ENCODE data around the gene SPATA16.

SPATA16 gene

GRCh38 chr3:172987273-172987672 is 153.8 kb downstream of the SPATA16 start:
- TF ChIP-seq CTCF (IDR thresholded peaks at IDR 0.05; ENCODE audit: control insufficient read depth, insufficient read depth, low read depth, low read length, missing control alignments), result no peak
- no peak overlapping the region for H3K4me3 ChIP-seq (ENCODE audit: control insufficient read depth, low read depth, low read length)
- no peak for DNase-seq (ENCODE audit: low read depth)

GRCh38 chr3:172984914-172985313 is 156.1 kb downstream of the SPATA16 start:
- H3K4me3 ChIP-seq (ENCODE audit: control insufficient read depth, low read depth, low read length), result no peak overlapping the region
- no peak for TF ChIP-seq CTCF (IDR thresholded peaks at IDR 0.05; ENCODE audit: control insufficient read depth, insufficient read depth, low read depth, low read length, missing control alignments)
- no peak for DNase-seq (ENCODE audit: low read depth)

DNA sequence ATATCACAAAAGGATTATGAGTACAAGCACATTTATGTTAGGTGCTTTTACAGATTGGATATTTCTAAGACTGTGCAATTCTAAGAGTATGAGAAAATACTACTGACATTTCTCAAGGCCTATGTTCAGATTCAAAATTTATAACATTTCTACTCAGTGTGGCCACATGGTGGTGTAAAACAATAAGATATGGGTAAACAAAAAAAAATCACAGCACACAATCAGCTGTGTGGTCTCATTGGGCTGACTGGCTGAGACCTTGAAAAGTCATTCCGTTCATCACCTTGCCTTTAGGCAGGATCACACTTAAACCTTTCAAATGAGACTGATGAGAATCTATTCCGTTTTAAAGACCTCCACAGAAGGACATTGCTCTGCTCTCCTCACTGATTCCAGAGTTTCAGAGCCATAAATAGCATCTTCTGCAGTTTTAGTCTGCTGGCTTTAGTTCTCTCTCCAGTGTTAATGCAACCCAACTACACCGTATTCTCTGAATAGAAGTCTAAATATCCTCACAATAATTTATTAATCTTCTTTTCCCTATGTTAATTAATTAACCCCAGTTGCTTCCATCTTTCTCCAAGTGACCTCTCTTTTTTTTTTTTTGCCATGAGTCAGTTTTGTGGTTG is 158.2 kb downstream of the SPATA16 start:
- no peak for DNase-seq (ENCODE audit: low read depth)
- TF ChIP-seq CTCF (IDR thresholded peaks at IDR 0.05; ENCODE audit: control insufficient read depth, insufficient read depth, low read depth, low read length, missing control alignments), result no peak
- no peak overlapping the region for H3K4me3 ChIP-seq (ENCODE audit: control insufficient read depth, low read depth, low read length)

DNA sequence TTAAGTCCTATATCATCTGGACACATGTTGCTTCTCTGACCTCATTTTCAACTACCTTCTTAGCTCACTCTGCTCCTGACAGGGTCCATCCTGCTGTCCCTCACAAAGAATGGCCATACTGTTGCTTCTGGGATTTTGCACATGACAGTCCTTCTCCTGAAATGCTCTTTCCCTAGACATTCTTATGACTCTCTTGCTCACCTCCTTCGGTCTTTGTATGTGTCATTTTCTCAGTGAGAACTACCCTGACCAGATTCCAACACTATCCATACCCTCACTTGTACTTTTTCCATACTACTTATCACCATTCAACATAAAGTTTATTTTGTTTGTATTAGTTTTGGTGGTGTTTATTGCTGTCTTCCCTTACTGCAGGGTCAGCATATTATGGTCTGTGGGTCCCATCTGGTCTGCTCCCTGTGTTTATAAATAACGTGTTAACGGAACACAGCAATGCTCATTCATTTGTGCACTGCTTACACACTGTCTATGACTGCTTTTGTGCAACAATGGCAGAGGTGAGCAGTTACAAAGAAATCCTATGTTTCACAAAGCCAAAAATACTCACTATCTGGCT is 159.5 kb downstream of the SPATA16 start:
- TF ChIP-seq CTCF (IDR thresholded peaks at IDR 0.05; ENCODE audit: control insufficient read depth, insufficient read depth, low read depth, low read length, missing control alignments), result no peak
- H3K4me3 ChIP-seq (ENCODE audit: control insufficient read depth, low read depth, low read length), result no peak overlapping the region
- no peak for DNase-seq (ENCODE audit: low read depth)

GRCh38 chr3:172980849-172981248 is 160.2 kb downstream of the SPATA16 start:
- TF ChIP-seq CTCF (IDR thresholded peaks at IDR 0.05; ENCODE audit: control insufficient read depth, insufficient read depth, low read depth, low read length, missing control alignments), result no peak
- no peak for DNase-seq (ENCODE audit: low read depth)
- H3K4me3 ChIP-seq (ENCODE audit: control insufficient read depth, low read depth, low read length), result no peak overlapping the region

- H3K4me3 ChIP-seq (ENCODE audit: control insufficient read depth, low read depth, low read length), result no peak overlapping the region
- no peak for TF ChIP-seq CTCF (IDR thresholded peaks at IDR 0.05; ENCODE audit: control insufficient read depth, insufficient read depth, low read depth, low read length, missing control alignments)
- DNase-seq (ENCODE audit: low read depth), result no peak
Measured at GRCh38 chr3:172977696-172978095, 163.3 kb downstream of the SPATA16 start.

Measured in AG09309 (cell line).